ENCODE measurements around the gene LSM5. TPM values are rescaled to one million over a fixed set of nuclear protein-coding genes. Genes with fewer than 3 reads are reported as not detected.

LSM5 gene
- total and polyA plus RNA-seq, 2 donors (not counting 1 experiment from before 2014, with no cell fraction given): 23.0 to 45.8 TPM

DNA sequence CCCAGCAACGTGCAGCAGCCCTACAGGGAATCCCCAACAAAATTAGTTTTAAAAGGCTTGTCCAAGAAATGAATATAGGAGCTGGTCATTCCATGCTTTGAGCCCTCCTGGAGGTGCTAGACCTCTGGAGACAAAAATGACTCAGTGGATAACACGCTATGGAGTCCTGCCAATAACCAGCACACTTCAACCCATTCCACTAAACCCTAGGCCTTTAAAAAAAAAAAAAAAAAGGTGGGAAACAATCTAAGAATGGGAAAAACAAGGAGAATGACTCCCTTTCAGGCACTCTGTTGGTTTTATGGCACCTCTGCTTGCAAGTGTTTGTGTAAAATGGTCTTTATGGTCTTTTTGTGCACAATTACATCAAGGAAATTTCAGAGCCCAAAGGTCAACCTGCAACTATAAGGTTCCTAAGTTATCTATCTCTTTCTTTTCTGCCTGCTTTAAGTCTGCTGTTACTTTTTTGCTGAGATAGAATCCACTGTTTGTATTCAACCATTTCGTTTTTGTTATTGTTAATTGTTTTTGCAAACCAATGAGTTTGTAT, 26.4 kb upstream of the LSM5 start:
- Histone ChIP-seq H3K79me2 (ENCODE audit: control insufficient read depth, insufficient read depth, low read length) (peaks cover 39% of the 10 kb centered on the region), H3K27ac (ENCODE audit: insufficient read depth, low read length) (no peak overlapping the region), H4K20me1 (ENCODE audit: control insufficient read depth, extremely low read depth, insufficient read depth, low read length) (no peaks in the 10 kb centered on the region), H3K9me3 (ENCODE audit: control insufficient read depth, insufficient read depth, low read depth, low read length) (no peaks in the 10 kb centered on the region), H3K4me2 (ENCODE audit: extremely low read depth, insufficient read depth, low read length) (no peak overlapping the region), H3K27me3 (ENCODE audit: control insufficient read depth, insufficient read depth, low read length) (no peaks in the 10 kb centered on the region), H3K4me3 (replicated peaks in 1 of 4; ENCODE audit: control extremely low read depth in 1 of 4, insufficient read depth in 1 of 4, low read depth in 3 of 4, low read length in 4 of 4) (no peak overlapping the region), H3K36me3 (ENCODE audit: control insufficient read depth, insufficient read depth, low read length) (no peaks in the 10 kb centered on the region), H3K4me1 (ENCODE audit: control insufficient read depth, extremely low read depth, insufficient read depth, low read length) (no peaks in the 10 kb centered on the region), H2AFZ (ENCODE audit: low read length) (no peak overlapping the region), H3K9ac (ENCODE audit: insufficient read depth, low read length) (no peak overlapping the region)
- peak in 1 of 2 donors; percentile 69 for DNase-seq (ENCODE audit: low read depth in 2 of 2)
- TF ChIP-seq EZH2 (IDR thresholded peaks at IDR 0.05; ENCODE audit: low read length, missing control alignments): no peak
- TF ChIP-seq, protein P1, sequence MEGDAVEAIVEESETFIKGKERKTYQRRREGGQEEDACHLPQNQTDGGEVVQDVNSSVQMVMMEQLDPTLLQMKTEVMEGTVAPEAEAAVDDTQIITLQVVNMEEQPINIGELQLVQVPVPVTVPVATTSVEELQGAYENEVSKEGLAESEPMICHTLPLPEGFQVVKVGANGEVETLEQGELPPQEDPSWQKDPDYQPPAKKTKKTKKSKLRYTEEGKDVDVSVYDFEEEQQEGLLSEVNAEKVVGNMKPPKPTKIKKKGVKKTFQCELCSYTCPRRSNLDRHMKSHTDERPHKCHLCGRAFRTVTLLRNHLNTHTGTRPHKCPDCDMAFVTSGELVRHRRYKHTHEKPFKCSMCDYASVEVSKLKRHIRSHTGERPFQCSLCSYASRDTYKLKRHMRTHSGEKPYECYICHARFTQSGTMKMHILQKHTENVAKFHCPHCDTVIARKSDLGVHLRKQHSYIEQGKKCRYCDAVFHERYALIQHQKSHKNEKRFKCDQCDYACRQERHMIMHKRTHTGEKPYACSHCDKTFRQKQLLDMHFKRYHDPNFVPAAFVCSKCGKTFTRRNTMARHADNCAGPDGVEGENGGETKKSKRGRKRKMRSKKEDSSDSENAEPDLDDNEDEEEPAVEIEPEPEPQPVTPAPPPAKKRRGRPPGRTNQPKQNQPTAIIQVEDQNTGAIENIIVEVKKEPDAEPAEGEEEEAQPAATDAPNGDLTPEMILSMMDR (conservative IDR thresholded peaks at IDR 0.05 in 1 of 2, IDR thresholded peaks at IDR 0.05 in 1 of 2; ENCODE audit: low read depth in 1 of 2, low read length in 2 of 2): no peak

DNA sequence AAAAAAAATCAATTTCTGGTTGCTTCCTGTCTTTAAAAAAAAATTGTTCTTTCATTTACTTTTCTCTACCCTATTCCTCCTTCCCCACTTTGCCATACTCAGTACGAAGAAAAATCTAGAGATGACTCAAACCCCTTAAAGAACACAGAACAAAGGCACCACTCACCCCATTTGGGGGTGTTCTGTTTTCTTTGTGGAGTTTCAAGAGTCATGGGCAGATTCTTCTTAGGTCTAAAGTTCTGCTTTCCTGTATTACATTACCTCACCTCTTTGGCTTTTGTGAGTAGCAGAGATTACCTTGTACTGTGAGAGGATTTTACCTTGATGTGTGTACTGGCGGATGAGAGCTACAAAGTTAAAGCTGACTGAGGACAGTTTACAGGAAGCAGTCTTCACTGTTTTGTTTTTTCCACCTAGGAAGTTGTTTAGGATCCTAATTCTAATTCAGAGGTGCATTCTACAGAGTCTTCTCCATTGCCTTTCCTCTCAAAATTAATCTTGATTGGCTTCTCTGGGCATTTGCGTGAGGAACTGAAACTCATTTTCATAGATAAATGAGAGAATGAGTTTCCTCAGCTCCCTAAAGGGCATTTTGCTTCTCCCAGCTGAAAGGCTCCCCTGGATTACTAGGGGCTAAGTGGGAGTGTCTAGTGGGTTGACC, 25.8 kb upstream of the LSM5 start:
- no peaks in the 10 kb centered on the region for H3K9me3 ChIP-seq (ENCODE audit: control insufficient read depth, insufficient read depth, low read depth, low read length)
- H3K4me2 ChIP-seq (ENCODE audit: extremely low read depth, insufficient read depth, low read length): no peak overlapping the region
- no peak overlapping the region for H3K27ac ChIP-seq (ENCODE audit: insufficient read depth, low read length)
- H3K79me2 ChIP-seq (ENCODE audit: control insufficient read depth, insufficient read depth, low read length): peaks cover 44% of the 10 kb centered on the region
- no peaks in the 10 kb centered on the region for H3K36me3 ChIP-seq (ENCODE audit: control insufficient read depth, insufficient read depth, low read length)
- no peaks in the 10 kb centered on the region for H3K4me1 ChIP-seq (ENCODE audit: control insufficient read depth, extremely low read depth, insufficient read depth, low read length)
- no peaks in the 10 kb centered on the region for H4K20me1 ChIP-seq (ENCODE audit: control insufficient read depth, extremely low read depth, insufficient read depth, low read length)
- H3K4me3 ChIP-seq (replicated peaks in 1 of 4; ENCODE audit: control extremely low read depth in 1 of 4, insufficient read depth in 1 of 4, low read depth in 3 of 4, low read length in 4 of 4): no peak overlapping the region
- peak in 1 of 2 donors; percentile 76 for DNase-seq (ENCODE audit: low read depth in 2 of 2)
- no peaks in the 10 kb centered on the region for H3K27me3 ChIP-seq (ENCODE audit: control insufficient read depth, insufficient read depth, low read length)
- H2AFZ ChIP-seq (ENCODE audit: low read length): no peak overlapping the region
- TF ChIP-seq, protein P1 (conservative IDR thresholded peaks at IDR 0.05 in 1 of 2, IDR thresholded peaks at IDR 0.05 in 1 of 2; ENCODE audit: low read depth in 1 of 2, low read length in 2 of 2): no peak
- TF ChIP-seq EZH2 (IDR thresholded peaks at IDR 0.05; ENCODE audit: low read length, missing control alignments): no peak
- no peak overlapping the region for H3K9ac ChIP-seq (ENCODE audit: insufficient read depth, low read length)

DNA sequence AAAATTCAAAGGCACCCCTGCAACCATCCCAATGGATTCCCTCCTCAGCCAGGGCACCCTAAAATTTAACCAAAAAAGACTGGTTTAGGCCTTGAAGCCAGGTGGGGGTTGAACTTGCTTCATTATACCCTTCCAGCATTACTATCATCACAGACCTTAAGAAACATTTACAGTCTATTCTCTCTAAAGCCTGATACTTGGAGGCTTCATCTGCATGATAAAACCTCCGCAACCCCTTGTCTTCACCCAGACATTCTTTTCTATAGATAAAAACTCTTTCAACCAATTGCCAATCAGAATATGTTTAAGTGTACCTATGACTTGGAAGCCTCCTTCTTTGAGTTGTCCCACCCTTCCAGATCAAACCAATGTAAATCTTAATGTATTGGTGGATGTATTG, 23.0 kb upstream of the LSM5 start:
- no peak overlapping the region for H3K27ac ChIP-seq (ENCODE audit: insufficient read depth, low read length)
- TF ChIP-seq, protein P1 (conservative IDR thresholded peaks at IDR 0.05 in 1 of 2, IDR thresholded peaks at IDR 0.05 in 1 of 2; ENCODE audit: low read depth in 1 of 2, low read length in 2 of 2): no peak
- no peak for TF ChIP-seq EZH2 (IDR thresholded peaks at IDR 0.05; ENCODE audit: low read length, missing control alignments)
- no peak overlapping the region for H3K4me2 ChIP-seq (ENCODE audit: extremely low read depth, insufficient read depth, low read length)
- no peaks in the 10 kb centered on the region for H3K36me3 ChIP-seq (ENCODE audit: control insufficient read depth, insufficient read depth, low read length)
- no peaks in the 10 kb centered on the region for H4K20me1 ChIP-seq (ENCODE audit: control insufficient read depth, extremely low read depth, insufficient read depth, low read length)
- DNase-seq (ENCODE audit: low read depth in 2 of 2): no peak
- no peaks in the 10 kb centered on the region for H3K27me3 ChIP-seq (ENCODE audit: control insufficient read depth, insufficient read depth, low read length)
- H3K4me3 ChIP-seq (replicated peaks in 1 of 4; ENCODE audit: control extremely low read depth in 1 of 4, insufficient read depth in 1 of 4, low read depth in 3 of 4, low read length in 4 of 4): no peak overlapping the region
- no peaks in the 10 kb centered on the region for H3K4me1 ChIP-seq (ENCODE audit: control insufficient read depth, extremely low read depth, insufficient read depth, low read length)
- H2AFZ ChIP-seq (ENCODE audit: low read length): no peak overlapping the region
- no peak overlapping the region for H3K9ac ChIP-seq (ENCODE audit: insufficient read depth, low read length)
- no peaks in the 10 kb centered on the region for H3K9me3 ChIP-seq (ENCODE audit: control insufficient read depth, insufficient read depth, low read depth, low read length)
- H3K79me2 ChIP-seq (ENCODE audit: control insufficient read depth, insufficient read depth, low read length): peaks cover 55% of the 10 kb centered on the region

Measured in fibroblast of lung (primary cell).